Osteocyte (in vitro differentiated cells): Measurements from ENCODE around the gene OR1F1. TPM values are rescaled to one million over a fixed set of nuclear protein-coding genes. Genes with fewer than 3 reads are reported as not detected.
A peak's percentile ranks its signal among the peaks of the same experiment; 100 is the strongest.
"Not testable (repeated sequence)": the region's sequence is repeated elsewhere in the genome, so short reads cannot be mapped to it uniquely, and the experiment has no call there.

Experiments
- DNase-seq: peaks from one replicate; pipeline ENCODE4 v3.0.0; 2021; ENCODE audit warnings: mixed read lengths; ENCODE audit not compliant: unreplicated experiment; ENCODE audit errors: extremely low spot score
- H3K27ac Mint-ChIP-seq: one replicate; pipeline ENCODE4 v1.8.0; 2021; ENCODE audit warnings: mild to moderate bottlenecking, mixed read lengths; ENCODE audit not compliant: unreplicated experiment
- H3K27me3 Mint-ChIP-seq: one replicate; pipeline ENCODE4 v1.8.0; 2021; ENCODE audit warnings: mixed read lengths; ENCODE audit not compliant: unreplicated experiment
- H3K36me3 Mint-ChIP-seq: one replicate; pipeline ENCODE4 v1.8.0; 2021; ENCODE audit warnings: mixed read lengths; ENCODE audit not compliant: unreplicated experiment
- H3K4me1 Mint-ChIP-seq: one replicate; pipeline ENCODE4 v1.8.0; 2021; ENCODE audit warnings: mixed read lengths; ENCODE audit not compliant: unreplicated experiment
- H3K4me3 Mint-ChIP-seq: one replicate; pipeline ENCODE4 v1.8.0; 2021; ENCODE audit warnings: mild to moderate bottlenecking, moderate library complexity, mixed read lengths; ENCODE audit not compliant: unreplicated experiment
- H3K9me3 Mint-ChIP-seq: one replicate; pipeline ENCODE4 v1.8.0; 2021; ENCODE audit warnings: mixed read lengths; ENCODE audit not compliant: unreplicated experiment
- total RNA-seq: library from RNA; stranded (reverse); gene quantifications from 2 replicates; pipeline ENCODE4 v1.2.1, GENCODE V29; 2021
- TF ChIP-seq, protein P1 (sequence below): fragments of 200-600 bp; sonication (generic); IDR thresholded peaks from 2 replicates; pipeline ENCODE4 v1.5.0; 2021; ENCODE audit warnings: antibody characterized with exemption, mild to moderate bottlenecking, moderate library complexity

Gene OR1F1
- total RNA-seq, 1 donor from 2014 or later, result not detected

DNA sequence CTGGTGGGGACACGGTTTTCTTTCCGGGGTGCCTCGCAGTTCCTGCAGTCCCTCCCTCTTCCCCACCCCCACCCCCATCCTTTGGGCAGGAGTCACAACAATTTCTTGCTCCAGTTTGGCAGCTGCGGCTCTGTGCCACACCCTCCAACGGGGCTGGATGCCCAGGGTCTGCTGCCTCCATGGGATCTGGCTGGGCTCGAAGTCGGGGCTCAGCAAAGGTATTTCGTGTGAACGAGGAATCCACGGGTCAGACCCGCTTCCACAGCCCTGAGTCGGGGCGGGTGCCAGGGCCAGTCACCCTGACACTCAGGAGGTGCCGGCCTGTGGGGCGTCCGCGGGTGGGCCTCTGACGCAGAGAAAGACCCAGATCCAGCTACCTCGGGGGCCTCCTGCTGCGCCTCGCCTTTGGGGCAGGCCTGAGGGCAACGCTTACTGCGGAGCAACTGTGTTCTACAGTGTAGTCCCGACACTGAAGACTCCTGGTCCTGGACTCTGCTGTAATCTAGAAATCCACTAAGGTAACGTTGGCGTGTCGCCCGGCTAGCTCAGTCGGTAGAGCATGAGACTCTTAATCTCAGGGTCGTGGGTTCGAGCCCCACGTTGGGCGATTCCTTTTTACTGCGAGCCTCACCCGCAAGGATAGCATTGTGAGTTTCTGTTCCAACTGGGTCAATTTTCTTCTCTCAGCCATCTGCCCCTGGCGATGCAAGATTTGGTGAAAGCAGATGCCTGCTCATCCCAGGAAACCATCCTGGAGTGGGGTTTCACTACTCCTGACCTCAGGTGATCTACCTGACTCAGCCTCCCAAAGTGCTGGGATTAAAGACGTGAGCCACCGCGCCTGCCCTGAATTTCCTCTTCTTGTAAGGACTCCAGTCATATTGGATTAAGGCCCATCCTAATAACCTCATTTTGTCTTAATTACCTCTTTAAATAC, 12.6 kb upstream of the OR1F1 start:
- Mint-ChIP-seq H3K27ac (no peak overlapping the region), H3K4me3 (no peak overlapping the region), H3K9me3 (no peaks in the 10 kb centered on the region), H3K4me1 (peaks cover 23% of the 10 kb centered on the region), H3K27me3 (peaks cover 56% of the 10 kb centered on the region), H3K36me3 (no peaks in the 10 kb centered on the region)
- DNase-seq, result no peak
- TF ChIP-seq, protein P1, sequence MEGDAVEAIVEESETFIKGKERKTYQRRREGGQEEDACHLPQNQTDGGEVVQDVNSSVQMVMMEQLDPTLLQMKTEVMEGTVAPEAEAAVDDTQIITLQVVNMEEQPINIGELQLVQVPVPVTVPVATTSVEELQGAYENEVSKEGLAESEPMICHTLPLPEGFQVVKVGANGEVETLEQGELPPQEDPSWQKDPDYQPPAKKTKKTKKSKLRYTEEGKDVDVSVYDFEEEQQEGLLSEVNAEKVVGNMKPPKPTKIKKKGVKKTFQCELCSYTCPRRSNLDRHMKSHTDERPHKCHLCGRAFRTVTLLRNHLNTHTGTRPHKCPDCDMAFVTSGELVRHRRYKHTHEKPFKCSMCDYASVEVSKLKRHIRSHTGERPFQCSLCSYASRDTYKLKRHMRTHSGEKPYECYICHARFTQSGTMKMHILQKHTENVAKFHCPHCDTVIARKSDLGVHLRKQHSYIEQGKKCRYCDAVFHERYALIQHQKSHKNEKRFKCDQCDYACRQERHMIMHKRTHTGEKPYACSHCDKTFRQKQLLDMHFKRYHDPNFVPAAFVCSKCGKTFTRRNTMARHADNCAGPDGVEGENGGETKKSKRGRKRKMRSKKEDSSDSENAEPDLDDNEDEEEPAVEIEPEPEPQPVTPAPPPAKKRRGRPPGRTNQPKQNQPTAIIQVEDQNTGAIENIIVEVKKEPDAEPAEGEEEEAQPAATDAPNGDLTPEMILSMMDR, result no peak

DNA sequence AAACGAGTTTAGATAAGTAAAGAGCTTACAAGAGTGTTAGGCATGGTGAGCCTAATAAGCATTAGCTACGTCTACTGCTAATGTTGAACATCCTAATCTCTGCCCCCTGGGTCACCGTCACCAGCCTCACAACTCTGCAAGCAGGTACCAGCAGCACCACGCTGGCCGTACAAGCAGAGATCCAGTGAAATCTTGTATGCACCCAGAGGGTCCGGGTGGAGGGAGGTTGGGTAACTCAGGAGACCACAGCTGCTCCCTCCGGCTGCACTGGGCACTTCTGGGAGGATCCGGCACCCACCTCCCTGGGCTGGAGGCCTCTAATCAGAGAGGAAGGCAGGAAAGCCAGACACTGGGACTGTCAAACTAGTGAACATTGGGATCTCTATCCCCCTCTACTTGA, 8.4 kb upstream of the OR1F1 start:
- Mint-ChIP-seq H3K9me3 (no peaks in the 10 kb centered on the region), H3K27me3 (peaks cover 69% of the 10 kb centered on the region), H3K4me1 (peaks cover 38% of the 10 kb centered on the region), H3K4me3 (no peak overlapping the region), H3K36me3 (no peaks in the 10 kb centered on the region), H3K27ac (no peak overlapping the region)
- TF ChIP-seq, protein P1, result no peak
- DNase-seq, result no peak

DNA sequence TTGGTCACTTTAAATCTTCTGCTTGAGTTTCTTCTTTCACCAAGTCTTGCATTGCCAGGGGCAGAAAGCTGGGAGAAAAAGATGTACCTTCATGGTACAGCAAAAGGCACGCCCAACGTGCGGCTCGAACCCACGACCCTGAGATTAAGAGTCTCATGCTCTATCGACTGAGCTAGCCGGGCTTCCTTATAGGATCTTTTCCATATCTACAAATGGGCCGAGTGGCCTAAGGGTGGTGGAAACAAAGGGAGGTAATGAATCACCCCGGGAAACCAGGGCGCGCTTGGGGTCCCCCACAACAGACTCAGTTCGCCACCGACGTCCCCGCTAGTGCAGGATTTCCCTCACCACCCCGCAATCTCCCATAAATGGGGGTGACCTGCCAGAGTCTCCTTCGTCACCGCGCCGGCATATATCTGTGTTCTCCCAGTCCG, 7.5 kb upstream of the OR1F1 start:
- no peak for DNase-seq
- TF ChIP-seq, protein P1, result no peak
- Mint-ChIP-seq H3K27me3 (peaks cover 69% of the 10 kb centered on the region), H3K27ac (no peak overlapping the region), H3K9me3 (no peaks in the 10 kb centered on the region), H3K36me3 (no peaks in the 10 kb centered on the region), H3K4me3 (no peak overlapping the region), H3K4me1 (peaks cover 34% of the 10 kb centered on the region)

DNA sequence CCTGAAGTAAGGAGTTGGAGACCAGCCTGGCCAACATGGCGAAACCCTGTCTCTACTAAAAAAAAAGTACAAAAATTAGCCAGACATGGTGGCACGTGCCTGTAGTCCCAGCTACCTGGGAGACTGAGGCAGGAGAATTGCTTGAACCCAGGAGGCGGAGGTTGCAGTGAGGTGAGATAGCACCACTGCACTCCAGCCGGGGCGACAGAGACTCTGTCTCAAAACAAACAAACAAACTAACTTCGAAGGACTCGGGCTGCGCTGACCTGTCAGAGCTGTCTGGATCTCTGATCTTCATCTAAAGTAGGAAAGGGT, 5.8 kb upstream of the OR1F1 start:
- not testable (repeated sequence) for H3K36me3 Mint-ChIP-seq, DNase-seq, H3K9me3 Mint-ChIP-seq, H3K27ac Mint-ChIP-seq
- H3K4me1 Mint-ChIP-seq, result peaks cover 25% of the 10 kb centered on the region
- peak overlapping the region; percentile 80 for H3K4me3 Mint-ChIP-seq
- H3K27me3 Mint-ChIP-seq, result peaks cover 53% of the 10 kb centered on the region

DNA sequence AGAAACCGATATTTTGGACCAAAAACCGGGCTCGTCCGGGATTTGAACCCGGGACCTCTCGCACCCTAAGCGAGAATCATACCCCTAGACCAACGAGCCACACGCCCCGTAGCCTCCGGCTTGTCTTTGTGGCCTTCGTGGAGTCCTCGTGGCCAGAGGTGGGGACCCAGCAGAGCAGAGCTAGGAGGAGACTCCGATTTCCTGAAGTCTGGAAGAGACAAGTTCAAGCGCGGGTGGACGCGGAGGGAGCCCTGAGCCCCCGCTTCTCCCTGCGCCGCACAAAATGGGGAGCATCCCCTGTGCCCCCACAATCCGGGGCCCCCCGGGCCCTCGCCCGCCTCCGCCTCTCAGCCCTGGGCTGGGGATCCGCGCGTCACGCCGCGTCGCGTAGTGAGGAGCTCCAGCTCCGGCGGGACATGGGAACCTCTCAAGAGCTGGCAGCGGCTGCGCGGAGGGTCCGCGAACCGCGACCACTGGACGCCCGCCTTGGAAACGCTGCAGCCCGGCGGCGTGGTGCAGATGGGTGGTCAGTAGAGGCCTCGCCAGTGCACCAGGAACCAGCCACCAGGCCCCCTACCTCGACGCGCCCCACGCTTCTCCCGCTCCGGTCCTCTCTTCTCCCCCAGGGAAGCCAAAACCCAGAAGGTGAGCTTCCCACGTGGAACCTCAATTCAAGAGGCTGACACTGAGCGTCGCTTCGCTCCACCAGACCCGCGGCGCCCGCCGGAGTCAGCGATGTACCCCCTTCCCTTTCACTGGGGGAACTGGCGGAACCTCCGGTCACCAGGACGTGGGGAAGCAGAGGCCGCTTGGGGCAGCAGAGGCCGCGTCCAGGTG, 5.2 kb upstream of the OR1F1 start:
- Mint-ChIP-seq H3K4me1 (peaks cover 25% of the 10 kb centered on the region), H3K27me3 (peaks cover 49% of the 10 kb centered on the region), H3K27ac (no peak overlapping the region), H3K9me3 (no peaks in the 10 kb centered on the region), H3K4me3 (peak overlapping the region; percentile 80), H3K36me3 (no peaks in the 10 kb centered on the region)
- TF ChIP-seq, protein P1, result peak; percentile 24
- DNase-seq, result no peak
